Testis (tissue), 2 donors: ENCODE results near the gene DCTD.

ENCODE experiments used
- CTCF ChIP-seq, 3 experiments: fragments of 450-650 bp in 2 of 3; fragments of 200-600 bp in 1 of 3; sonication (generic) in 1 of 3; IDR thresholded peaks; one replicate each; pipeline ENCODE4 v1.5.1; 2016 to 2019; ENCODE audit warnings: antibody characterized with exemption in 3 of 3, mild to moderate bottlenecking in 2 of 3, moderate library complexity in 1 of 3
- POLR2A ChIP-seq: fragments of 450-650 bp; IDR thresholded peaks from one replicate; pipeline ENCODE4 v1.6.1; 2017; ENCODE audit warnings: antibody characterized with exemption, mild to moderate bottlenecking, moderate library complexity

- TF ChIP-seq CTCF (IDR thresholded peaks at IDR 0.05) (no peak), POLR2A (no peak)
Observed at GRCh38 chr4:182928061-182928460, 10.9 kb upstream of the DCTD start.
